Measurements from ENCODE around the gene MTRF1.

MTRF1 gene

GRCh38 chr13:41231025-41231677 lies 32.2 kb downstream of the MTRF1 start:
- Histone ChIP-seq H3K27me3 (replicated peaks; ENCODE audit: control insufficient read depth, insufficient read depth, low read length) (no peaks in the 10 kb centered on the region), H3K36me3 (ENCODE audit: control insufficient read depth, insufficient read depth, low read length) (peaks cover 2% of the 10 kb centered on the region), H3K4me3 (replicated peaks; ENCODE audit: low read depth, low read length) (no peak overlapping the region)
- DNase-seq (ENCODE audit: extremely low read depth, insufficient read length) = no peak
- no peak for TF ChIP-seq CTCF (IDR thresholded peaks at IDR 0.05; ENCODE audit: insufficient read depth, low read length, poor library complexity, severe bottlenecking)

GRCh38 chr13:41229356-41229755 lies 34.0 kb downstream of the MTRF1 start:
- Histone ChIP-seq H3K4me3 (replicated peaks; ENCODE audit: low read depth, low read length) (no peak overlapping the region), H3K27me3 (replicated peaks; ENCODE audit: control insufficient read depth, insufficient read depth, low read length) (no peaks in the 10 kb centered on the region), H3K36me3 (ENCODE audit: control insufficient read depth, insufficient read depth, low read length) (peaks cover 2% of the 10 kb centered on the region)
- no peak for TF ChIP-seq CTCF (IDR thresholded peaks at IDR 0.05; ENCODE audit: insufficient read depth, low read length, poor library complexity, severe bottlenecking)
- no peak for DNase-seq (ENCODE audit: extremely low read depth, insufficient read length)

GRCh38 chr13:41224113-41225110 lies 39.0 kb downstream of the MTRF1 start:
- peaks cover 2% of the 10 kb centered on the region for H3K36me3 ChIP-seq (ENCODE audit: control insufficient read depth, insufficient read depth, low read length)
- TF ChIP-seq CTCF (IDR thresholded peaks at IDR 0.05; ENCODE audit: insufficient read depth, low read length, poor library complexity, severe bottlenecking) = no peak
- no peaks in the 10 kb centered on the region for H3K27me3 ChIP-seq (replicated peaks; ENCODE audit: control insufficient read depth, insufficient read depth, low read length)
- no peak for DNase-seq (ENCODE audit: extremely low read depth, insufficient read length)
- H3K4me3 ChIP-seq (replicated peaks; ENCODE audit: low read depth, low read length) = no peak overlapping the region

- peak; percentile 76 for TF ChIP-seq CTCF (IDR thresholded peaks at IDR 0.05; ENCODE audit: insufficient read depth, low read length, poor library complexity, severe bottlenecking)
- Histone ChIP-seq H3K4me3 (replicated peaks; ENCODE audit: low read depth, low read length) (no peak overlapping the region), H3K36me3 (ENCODE audit: control insufficient read depth, insufficient read depth, low read length) (peaks cover 2% of the 10 kb centered on the region), H3K27me3 (replicated peaks; ENCODE audit: control insufficient read depth, insufficient read depth, low read length) (no peaks in the 10 kb centered on the region)
- DNase-seq (ENCODE audit: extremely low read depth, insufficient read length) = no peak
These were observed 41.0 kb downstream of the MTRF1 start for GRCh38 chr13:41222259-41222852.

GRCh38 chr13:41220401-41220800 lies 43.0 kb downstream of the MTRF1 start:
- no peak overlapping the region for H3K4me3 ChIP-seq (replicated peaks; ENCODE audit: low read depth, low read length)
- DNase-seq (ENCODE audit: extremely low read depth, insufficient read length) = no peak
- no peak for TF ChIP-seq CTCF (IDR thresholded peaks at IDR 0.05; ENCODE audit: insufficient read depth, low read length, poor library complexity, severe bottlenecking)
- no peaks in the 10 kb centered on the region for H3K27me3 ChIP-seq (replicated peaks; ENCODE audit: control insufficient read depth, insufficient read depth, low read length)
- H3K36me3 ChIP-seq (ENCODE audit: control insufficient read depth, insufficient read depth, low read length) = no peaks in the 10 kb centered on the region; the same call in 1 of the 2 replicates

Data from GM06990 (cell line).